Kidney (tissue), 14 donors: ENCODE measurements around the gene EXOC2. TPM values are rescaled to one million over a fixed set of nuclear protein-coding genes. Genes with fewer than 3 reads are reported as not detected.

Experiments
- DNase-seq, 5 donors: peaks; one replicate each; pipeline ENCODE4 v3.0.0-alpha.2; 2013 to 2020
- FAIRE-seq: peaks from 2 replicates; lab custom pipeline; 2012; peaks lifted over from hg19 to GRCh38; lab: Jason Lieb, UNC
- H3K27ac ChIP-seq, 2 donors: one replicate each; pipeline ENCODE4 v1.7.0; 2013; ENCODE audit warnings: low read depth in 2 of 2, low read length in 2 of 2, inconsistent platforms in 1 of 2
- H3K27me3 ChIP-seq: one replicate; pipeline ENCODE4 v1.7.1; 2013; ENCODE audit warnings: low read length, inconsistent platforms; ENCODE audit not compliant: control insufficient read depth, insufficient read depth
- H3K36me3 ChIP-seq, 3 donors: one replicate each; pipeline versions ENCODE4 v1.7.0 to v1.7.1; 2013; ENCODE audit warnings: low read length in 3 of 3, control low read depth in 1 of 3, inconsistent platforms in 1 of 3; ENCODE audit not compliant: insufficient read depth in 3 of 3, control insufficient read depth in 2 of 3
- H3K4me1 ChIP-seq, 3 donors: one replicate each; pipeline versions ENCODE4 v1.7.0 to v1.7.1; 2013; ENCODE audit warnings: low read length in 3 of 3, inconsistent platforms in 1 of 3, low read depth in 1 of 3; ENCODE audit not compliant: control insufficient read depth in 2 of 3, insufficient read depth in 2 of 3
- H3K4me3 ChIP-seq, 3 donors: one replicate each; pipeline versions ENCODE4 v1.7.0 to v1.8.1; 2013; ENCODE audit warnings: low read length in 3 of 3, control low read depth in 1 of 3, inconsistent platforms in 1 of 3
- H3K9ac ChIP-seq, 3 donors: one replicate each; pipeline versions ENCODE4 v1.7.0 to v1.7.1; 2013; ENCODE audit warnings: low read length in 3 of 3, control low read depth in 1 of 3, inconsistent platforms in 1 of 3
- H3K9me3 ChIP-seq, 3 donors: one replicate each; pipeline versions ENCODE4 v1.7.0 to v1.7.1; 2013; ENCODE audit warnings: low read length in 3 of 3, control low read depth in 1 of 3, inconsistent platforms in 1 of 3; ENCODE audit not compliant: control insufficient read depth in 2 of 3, insufficient read depth in 1 of 3
- intact Hi-C: fragments of 100-400 bp; cut with DNase I; formaldehyde crosslinking; loops from one replicate; pipeline ENCODE4 v1.11.1; 2022
- polyA plus RNA-seq: library from polyadenylated mRNA; stranded (reverse); fragments of 350-450 nt; fragmentation: Illumina TruSeq; extraction: RNeasy Lipid Tissue Mini Kit (QIAGEN cat#74804); gene quantifications from one replicate; pipeline ENCODE4 v1.2.3, GENCODE V29; 2014; ENCODE audit warnings: low read depth, low replicate concordance; ENCODE audit not compliant: insufficient read depth
- total RNA-seq: library from RNA; stranded (reverse); fragmentation: NEBNext Ultra II Directional; extraction: Animal tissue kit (Norgen Biotek cat#: 25700); gene quantifications from one replicate; pipeline ENCODE4 v1.2.1, GENCODE V29; 2021
- TF ChIP-seq, protein P1 (sequence below): IDR thresholded peaks from 3 replicates; pipeline ENCODE4 v1.5.1; 2012; ENCODE audit warnings: mild to moderate bottlenecking, moderate library complexity, borderline replicate concordance; ENCODE audit not compliant: insufficient read depth; ENCODE audit errors: extremely low read depth
- donor health status: control.
- donor health status: control.
- donor health status: control.
- donor health status: control.
- donor health status: control.
- donor health status: DM: yes; HTN: yes; CAD: no.
- donor health status: Normal renal cell carcinoma (clear cell type).

Gene EXOC2
- total and polyA plus RNA-seq, 2 donors from 2014 or later = 8.6 to 21.7 TPM

GRCh38 chr6:446418-447366 lies 246.2 kb downstream of the EXOC2 start:
- FAIRE-seq = no peak
- TF ChIP-seq, protein P1, sequence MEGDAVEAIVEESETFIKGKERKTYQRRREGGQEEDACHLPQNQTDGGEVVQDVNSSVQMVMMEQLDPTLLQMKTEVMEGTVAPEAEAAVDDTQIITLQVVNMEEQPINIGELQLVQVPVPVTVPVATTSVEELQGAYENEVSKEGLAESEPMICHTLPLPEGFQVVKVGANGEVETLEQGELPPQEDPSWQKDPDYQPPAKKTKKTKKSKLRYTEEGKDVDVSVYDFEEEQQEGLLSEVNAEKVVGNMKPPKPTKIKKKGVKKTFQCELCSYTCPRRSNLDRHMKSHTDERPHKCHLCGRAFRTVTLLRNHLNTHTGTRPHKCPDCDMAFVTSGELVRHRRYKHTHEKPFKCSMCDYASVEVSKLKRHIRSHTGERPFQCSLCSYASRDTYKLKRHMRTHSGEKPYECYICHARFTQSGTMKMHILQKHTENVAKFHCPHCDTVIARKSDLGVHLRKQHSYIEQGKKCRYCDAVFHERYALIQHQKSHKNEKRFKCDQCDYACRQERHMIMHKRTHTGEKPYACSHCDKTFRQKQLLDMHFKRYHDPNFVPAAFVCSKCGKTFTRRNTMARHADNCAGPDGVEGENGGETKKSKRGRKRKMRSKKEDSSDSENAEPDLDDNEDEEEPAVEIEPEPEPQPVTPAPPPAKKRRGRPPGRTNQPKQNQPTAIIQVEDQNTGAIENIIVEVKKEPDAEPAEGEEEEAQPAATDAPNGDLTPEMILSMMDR = no peak

DNA sequence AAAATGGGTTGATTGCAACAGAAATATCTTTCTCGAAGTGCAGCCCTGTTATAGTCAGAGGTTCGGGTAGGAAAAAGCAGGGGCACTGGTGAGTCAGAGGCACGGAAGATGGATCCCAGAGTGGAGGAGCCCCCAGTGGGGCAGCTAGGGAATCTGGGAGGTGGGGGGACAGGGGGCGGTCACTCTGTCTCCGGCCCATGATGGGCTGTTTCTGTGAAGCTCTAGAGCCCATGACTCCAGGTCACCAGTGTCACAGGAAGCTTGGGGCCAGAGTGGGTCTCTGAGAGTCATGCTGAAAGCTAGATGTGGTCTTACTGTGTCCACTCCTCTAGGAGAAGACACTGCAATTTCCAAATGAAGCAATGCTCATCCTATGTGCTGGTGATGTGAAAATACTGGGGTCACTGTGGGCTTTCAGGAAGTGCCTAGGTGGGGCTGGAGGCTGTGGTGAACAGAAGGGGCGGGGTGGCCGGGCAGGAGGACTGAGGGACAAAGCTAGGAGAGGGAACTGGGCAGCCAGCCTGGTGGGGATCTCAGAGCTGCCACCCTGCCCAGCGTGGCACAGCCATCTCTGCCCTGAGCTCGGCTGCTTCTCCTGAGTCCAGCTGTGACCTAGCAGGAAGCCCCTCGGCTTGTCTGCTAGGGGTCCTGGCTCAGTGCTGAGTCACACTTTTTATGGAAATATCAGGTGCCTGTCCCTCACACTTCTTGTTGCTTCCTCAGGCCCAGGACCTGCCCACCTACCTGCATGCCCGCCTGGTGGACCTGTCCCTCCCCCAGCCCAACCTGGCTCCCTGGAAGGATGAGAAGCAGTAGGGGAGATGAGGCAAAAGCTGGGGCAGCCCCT lies 247.1 kb downstream of the EXOC2 start:
- DNase-seq = no peak
- intact Hi-C loops = no loop called here
- Histone ChIP-seq H3K9ac (no peak overlapping the region), H3K27ac (no peak overlapping the region), H3K4me1 (no peaks in the 10 kb centered on the region), H3K27me3 (no peaks in the 10 kb centered on the region), H3K36me3 (no peaks in the 10 kb centered on the region), H3K9me3 (no peaks in the 10 kb centered on the region), H3K4me3 (no peak overlapping the region)
- FAIRE-seq = no peak
- TF ChIP-seq, protein P1 = no peak

More at GRCh38 chr6:446418-447366, 246.2 kb downstream of the EXOC2 start:
- Histone ChIP-seq H3K4me3 (no peak overlapping the region), H3K4me1 (no peaks in the 10 kb centered on the region), H3K27me3 (no peaks in the 10 kb centered on the region), H3K27ac (no peak overlapping the region), H3K9ac (no peak overlapping the region), H3K36me3 (no peaks in the 10 kb centered on the region), H3K9me3 (no peaks in the 10 kb centered on the region)
- DNase-seq = peak; percentile 19 to 56 (median 21)
- intact Hi-C loops = no loop called here

DNA sequence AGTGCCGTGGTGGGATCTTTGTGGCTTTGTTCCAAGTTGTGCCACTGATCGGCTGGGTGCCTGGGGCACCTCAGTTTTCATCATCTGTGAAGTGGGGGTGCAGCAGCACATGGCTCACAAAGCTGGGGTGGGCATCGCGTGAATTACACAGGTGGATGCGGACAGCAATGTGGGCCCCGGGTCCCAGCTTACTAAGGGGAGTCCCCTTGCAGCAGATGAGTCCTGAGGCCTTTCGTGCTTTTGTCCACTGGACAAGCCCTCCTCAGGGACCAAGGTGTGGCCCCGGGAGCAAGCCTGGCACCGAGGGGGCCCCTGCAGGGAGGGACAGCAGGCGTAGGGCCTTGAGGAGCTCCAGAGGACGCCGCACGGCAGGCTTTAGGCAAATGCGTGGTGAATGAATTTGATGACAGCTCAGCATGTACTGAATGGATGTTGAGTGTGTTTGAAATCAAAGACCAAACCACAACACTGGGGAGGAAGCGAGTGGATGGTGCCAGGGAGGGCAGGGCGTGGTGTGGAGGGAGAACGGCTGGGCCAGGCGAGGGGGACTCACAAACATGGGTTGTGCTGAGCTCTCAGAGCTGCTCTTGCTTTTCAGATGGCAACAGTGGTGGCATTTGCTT lies 248.2 kb downstream of the EXOC2 start:
- no peaks in the 10 kb centered on the region for H3K9me3 ChIP-seq
- no peaks in the 10 kb centered on the region for H3K27me3 ChIP-seq
- no peaks in the 10 kb centered on the region for H3K36me3 ChIP-seq
- TF ChIP-seq, protein P1 = no peak
- FAIRE-seq (no peak), DNase-seq (no peak)
- intact Hi-C loops = no loop called here
- H3K9ac ChIP-seq = no peak overlapping the region
- no peak overlapping the region for H3K27ac ChIP-seq
- H3K4me1 ChIP-seq = no peaks in the 10 kb centered on the region
- H3K4me3 ChIP-seq = no peak overlapping the region
